Spleen (tissue), 11 donors: ENCODE measurements around the gene KRT15. TPM values are rescaled to one million over a fixed set of nuclear protein-coding genes. Genes with fewer than 3 reads are reported as not detected.

Source experiments
- DNase-seq: peaks from one replicate; pipeline ENCODE4 v3.0.0-alpha.2; 2020
- H3K27ac ChIP-seq, 8 donors: fragments of 200-600 bp; sonication (generic) in 7 of 8; 1 replicate in 4 of 8; 2 replicates in 4 of 8; pipeline versions ENCODE4 v1.5.0 to v1.8.0; 2016 to 2021; ENCODE audit warnings: inconsistent platforms in 4 of 8, mild to moderate bottlenecking in 4 of 8, moderate library complexity in 1 of 8
- H3K27me3 ChIP-seq, 7 donors: fragments of 200-600 bp; sonication (generic) in 6 of 7; replicated peaks in 1 of 7; 1 replicate in 4 of 7; 2 replicates in 3 of 7; pipeline versions ENCODE4 v1.5.0 to v1.8.0; 2016 to 2021; ENCODE audit warnings: inconsistent platforms in 3 of 7, mild to moderate bottlenecking in 1 of 7
- H3K36me3 ChIP-seq, 6 donors: fragments of 200-600 bp; sonication (generic) in 5 of 6; 1 replicate in 4 of 6; 2 replicates in 2 of 6; pipeline versions ENCODE4 v1.5.0 to v1.8.0; 2016 to 2021; ENCODE audit warnings: inconsistent platforms in 2 of 6
- H3K4me1 ChIP-seq, 6 donors: fragments of 200-600 bp; sonication (generic) in 5 of 6; 1 replicate in 3 of 6; 2 replicates in 3 of 6; pipeline versions ENCODE4 v1.5.0 to v1.8.0; 2016 to 2021; ENCODE audit warnings: inconsistent platforms in 3 of 6
- H3K4me3 ChIP-seq, 8 donors: fragments of 200-600 bp; sonication (generic) in 7 of 8; 1 replicate in 4 of 8; 2 replicates in 4 of 8; pipeline versions ENCODE4 v1.5.0 to v1.8.0; 2016 to 2021; ENCODE audit warnings: inconsistent platforms in 4 of 8, mild to moderate bottlenecking in 4 of 8, moderate library complexity in 2 of 8
- H3K9me3 ChIP-seq, 8 donors: fragments of 200-600 bp; sonication (generic) in 7 of 8; 1 replicate in 4 of 8; 2 replicates in 4 of 8; pipeline versions ENCODE4 v1.5.0 to v1.8.0; 2016 to 2021; ENCODE audit warnings: inconsistent platforms in 4 of 8
- POLR2A ChIP-seq, 3 donors: fragments of 450-650 bp; IDR thresholded peaks; one replicate each; pipeline ENCODE4 v1.5.1; 2017; ENCODE audit warnings: antibody characterized with exemption in 3 of 3, mild to moderate bottlenecking in 1 of 3
- POLR2AphosphoS5 ChIP-seq, 3 donors: sonication (generic); formaldehyde crosslinking; IDR thresholded peaks; one replicate each; pipeline ENCODE4 v1.5.1; 2017; ENCODE audit warnings: antibody characterized with exemption in 3 of 3
- WGBS, 5 donors: extraction: QIAGEN DNeasy Blood & Tissue Kit in 3 of 5; methylation state at CpG; one replicate each; pipeline versions ENCODE4 v1.1.5 to v1.1.7; 2013 to 2018; 5-methylcytosine and 5-hydroxymethylcytosine counted together
- intact Hi-C: fragments of 100-400 bp; cut with DNase I; formaldehyde crosslinking; loops from one replicate; pipeline ENCODE4 v1.15.0; 2023; ENCODE audit warnings: low total_unique reads
- polyA plus RNA-seq, 3 donors: library from polyadenylated mRNA; stranded (reverse); fragments of 200-250 nt; gene quantifications; one replicate each; pipeline ENCODE4 v1.2.1, GENCODE V29; 2013
- total RNA-seq, 7 donors: library from RNA; depleted of rRNA in 3 of 7; stranded (reverse); fragments of >200 nt in 3 of 7; fragmentation: NEBNext Ultra II Directional in 4 of 7; extraction: Animal tissue kit (Norgen Biotek cat#: 25700) in 4 of 7; gene quantifications; one replicate each; pipeline versions ENCODE4 v1.1.0 to v1.2.1, GENCODE V29; 2016 to 2021
- TF ChIP-seq, protein P1 (sequence below), 11 experiments: fragments of 200-600 bp in 7 of 11; fragments of 450-650 bp in 4 of 11; sonication (generic) in 4 of 11; IDR thresholded peaks in 8 of 11; conservative IDR thresholded peaks in 3 of 11; 1 replicate in 7 of 11; 2 replicates in 4 of 11; pipeline versions ENCODE4 v1.4.0 to v1.8.0; 2016 to 2021; ENCODE audit warnings: antibody characterized with exemption in 11 of 11, inconsistent platforms in 4 of 11, mild to moderate bottlenecking in 1 of 11
- donor health status: healthy with polysubstance abuse.
- donor health status: DM: no; HTN: no; CAD: no; lungs with moderate emphysema.
- donor health status: DM: no; HTN: no; CAD: no.
- donor health status: Bipolar disorder and iron deficiency.
- donor health status: healthy.
- donor health status: DM: no; HTN: no; CAD: no.
- donor health status: DM: yes; HTN: yes; CAD: no.

The KRT15 gene
- total and polyA plus RNA-seq, 10 donors: 0.07 to 1.3 (median 0.11) TPM; not detected in 7

DNA sequence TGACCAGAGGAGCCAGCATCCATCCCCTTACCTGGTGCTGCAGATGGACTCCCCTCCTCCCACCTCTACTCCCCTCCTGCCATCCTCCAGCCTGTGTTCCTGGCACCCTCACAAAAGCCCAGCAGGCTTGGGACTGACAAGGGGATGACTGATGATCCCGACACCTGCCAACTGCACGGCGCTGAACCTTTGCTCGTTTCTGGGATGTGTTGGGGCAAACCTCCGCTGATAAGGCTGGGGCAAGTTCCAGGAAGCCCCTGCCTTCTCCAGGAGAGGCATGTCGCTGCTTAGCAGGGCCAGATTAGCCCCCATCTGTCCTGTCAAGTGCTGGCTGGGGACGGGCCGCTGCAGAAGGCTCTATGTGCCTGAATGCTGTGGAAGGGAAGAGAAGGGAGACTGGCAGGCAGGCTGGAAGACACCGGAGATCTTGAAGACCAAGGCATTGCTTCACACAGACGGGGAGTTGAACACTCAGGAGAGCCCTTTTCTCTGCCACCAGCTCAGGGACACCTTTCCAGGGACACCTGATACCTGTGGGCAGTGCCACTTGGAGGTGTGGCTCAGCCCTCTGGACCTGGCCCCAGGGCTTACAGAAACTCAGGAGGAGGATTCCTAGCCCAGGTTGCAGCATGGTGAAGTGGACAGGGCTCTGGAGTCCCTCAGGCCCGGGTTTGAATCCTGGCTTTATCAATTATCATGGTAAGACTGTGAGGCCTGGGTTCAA is 973 bp upstream of the KRT15 start:
- no peak for DNase-seq
- no peak overlapping the region for H3K27ac ChIP-seq
- TF ChIP-seq POLR2AphosphoS5 (IDR thresholded peaks at IDR 0.05): no peak
- TF ChIP-seq, protein P1, sequence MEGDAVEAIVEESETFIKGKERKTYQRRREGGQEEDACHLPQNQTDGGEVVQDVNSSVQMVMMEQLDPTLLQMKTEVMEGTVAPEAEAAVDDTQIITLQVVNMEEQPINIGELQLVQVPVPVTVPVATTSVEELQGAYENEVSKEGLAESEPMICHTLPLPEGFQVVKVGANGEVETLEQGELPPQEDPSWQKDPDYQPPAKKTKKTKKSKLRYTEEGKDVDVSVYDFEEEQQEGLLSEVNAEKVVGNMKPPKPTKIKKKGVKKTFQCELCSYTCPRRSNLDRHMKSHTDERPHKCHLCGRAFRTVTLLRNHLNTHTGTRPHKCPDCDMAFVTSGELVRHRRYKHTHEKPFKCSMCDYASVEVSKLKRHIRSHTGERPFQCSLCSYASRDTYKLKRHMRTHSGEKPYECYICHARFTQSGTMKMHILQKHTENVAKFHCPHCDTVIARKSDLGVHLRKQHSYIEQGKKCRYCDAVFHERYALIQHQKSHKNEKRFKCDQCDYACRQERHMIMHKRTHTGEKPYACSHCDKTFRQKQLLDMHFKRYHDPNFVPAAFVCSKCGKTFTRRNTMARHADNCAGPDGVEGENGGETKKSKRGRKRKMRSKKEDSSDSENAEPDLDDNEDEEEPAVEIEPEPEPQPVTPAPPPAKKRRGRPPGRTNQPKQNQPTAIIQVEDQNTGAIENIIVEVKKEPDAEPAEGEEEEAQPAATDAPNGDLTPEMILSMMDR (IDR thresholded peaks at IDR 0.05 in 8 of 11, conservative IDR thresholded peaks at IDR 0.05 in 3 of 11): no peak
- no peak for TF ChIP-seq POLR2A (IDR thresholded peaks at IDR 0.05)
- no peak overlapping the region for H3K4me3 ChIP-seq
- WGBS, 5 donors: 60 to 74% (median 65%) methylated on average over 8 to 11 of the region's 11 CpGs
- intact Hi-C loops: no loop called here
- no peaks in the 10 kb centered on the region for H3K9me3 ChIP-seq
- H3K27me3 ChIP-seq: peaks cover 0 to 59% (median 0%) of the 10 kb centered on the region in 7 donors
- H3K36me3 ChIP-seq: no peaks in the 10 kb centered on the region
- peaks cover 0 to 7% (median 0%) of the 10 kb centered on the region in 6 donors for H3K4me1 ChIP-seq

GRCh38 chr17:41518031-41518430 is 659 bp downstream of the KRT15 start:
- Histone ChIP-seq H3K27me3 (peaks cover 0 to 55% (median 0%) of the 10 kb centered on the region in 7 donors), H3K4me1 (peaks cover 0 to 7% (median 0%) of the 10 kb centered on the region in 6 donors), H3K9me3 (no peaks in the 10 kb centered on the region), H3K4me3 (no peak overlapping the region), H3K36me3 (no peaks in the 10 kb centered on the region), H3K27ac (no peak overlapping the region)
- WGBS, 5 donors: 86 to 97% (median 92%) methylated on average over 3 of the region's 3 CpGs
- DNase-seq: no peak
- TF ChIP-seq, protein P1 (IDR thresholded peaks at IDR 0.05 in 8 of 11, conservative IDR thresholded peaks at IDR 0.05 in 3 of 11): no peak
- TF ChIP-seq POLR2AphosphoS5 (IDR thresholded peaks at IDR 0.05): no peak
- TF ChIP-seq POLR2A (IDR thresholded peaks at IDR 0.05): no peak
- intact Hi-C loops: no loop called here

- Histone ChIP-seq H3K27me3 (peaks cover 0 to 43% (median 0%) of the 10 kb centered on the region in 7 donors), H3K27ac (no peak overlapping the region), H3K4me1 (peaks cover 0 to 13% (median 4%) of the 10 kb centered on the region in 6 donors), H3K9me3 (no peaks in the 10 kb centered on the region), H3K4me3 (no peak overlapping the region), H3K36me3 (no peaks in the 10 kb centered on the region)
- WGBS, 5 donors: 81 to 96% (median 87%) methylated on average over 14 of the region's 14 CpGs
- intact Hi-C loops: no loop called here
- no peak for DNase-seq
- TF ChIP-seq, protein P1 (IDR thresholded peaks at IDR 0.05 in 8 of 11, conservative IDR thresholded peaks at IDR 0.05 in 3 of 11): no peak
- no peak for TF ChIP-seq POLR2AphosphoS5 (IDR thresholded peaks at IDR 0.05)
- TF ChIP-seq POLR2A (IDR thresholded peaks at IDR 0.05): no peak
These were observed 1.8 kb downstream of the KRT15 start for GRCh38 chr17:41516830-41517283.

GRCh38 chr17:41516147-41516829 is 2.4 kb downstream of the KRT15 start:
- TF ChIP-seq POLR2AphosphoS5 (IDR thresholded peaks at IDR 0.05) (no peak), POLR2A (IDR thresholded peaks at IDR 0.05) (no peak)
- TF ChIP-seq, protein P1 (IDR thresholded peaks at IDR 0.05 in 8 of 11, conservative IDR thresholded peaks at IDR 0.05 in 3 of 11): no peak
- WGBS, 5 donors: 78 to 90% (median 82%) methylated on average over 10 to 14 of the region's 14 CpGs
- intact Hi-C loops: no loop called here

More at GRCh38 chr17:41516147-41516829, 2.4 kb downstream of the KRT15 start:
- Histone ChIP-seq H3K4me1 (peaks cover 0 to 8% (median 4%) of the 10 kb centered on the region in 6 donors), H3K36me3 (no peaks in the 10 kb centered on the region), H3K27me3 (peaks cover 0 to 37% (median 0%) of the 10 kb centered on the region in 7 donors), H3K27ac (no peak overlapping the region), H3K4me3 (no peak overlapping the region), H3K9me3 (no peaks in the 10 kb centered on the region)
- DNase-seq: no peak
